Neutrophil (primary cell): ENCODE results near the gene PTPMT1.

ENCODE experiments used
- H3K27ac ChIP-seq: fragments of 200-600 bp; sonication (generic); 2 replicates; pipeline ENCODE4 v1.5.1; 2016; ENCODE audit warnings: mild to moderate bottlenecking, moderate library complexity
- H3K27me3 ChIP-seq: fragments of 200-600 bp; sonication (generic); 2 replicates; pipeline ENCODE4 v1.6.0; 2016; ENCODE audit warnings: mild to moderate bottlenecking
- H3K36me3 ChIP-seq: fragments of 200-600 bp; sonication (generic); 2 replicates; pipeline ENCODE4 v1.5.1; 2017
- H3K4me1 ChIP-seq, 2 experiments: fragments of 200-600 bp in 1 of 2; sonication (generic) in 1 of 2; 1 replicate in 1 of 2; 2 replicates in 1 of 2; pipeline versions ENCODE4 v1.5.1 to v1.6.1; 2013 to 2016; ENCODE audit warnings: low read depth in 1 of 2, low read length in 1 of 2, mild to moderate bottlenecking in 1 of 2, moderate library complexity in 1 of 2; ENCODE audit not compliant: control insufficient read depth in 1 of 2, insufficient read depth in 1 of 2
- H3K4me3 ChIP-seq, 2 experiments: fragments of 200-600 bp in 1 of 2; sonication (generic) in 1 of 2; 1 replicate in 1 of 2; 2 replicates in 1 of 2; pipeline ENCODE4 v1.5.1; 2013 to 2016; ENCODE audit warnings: low read depth in 1 of 2, low read length in 1 of 2, mild to moderate bottlenecking in 1 of 2, moderate library complexity in 1 of 2
- H3K9me3 ChIP-seq: fragments of 200-600 bp; sonication (generic); 2 replicates; pipeline ENCODE4 v1.5.1; 2016
- TF ChIP-seq, protein P1 (sequence below): fragments of 200-600 bp; sonication (generic); IDR thresholded peaks from 2 replicates; pipeline ENCODE4 v1.5.1; 2016; ENCODE audit warnings: antibody characterized with exemption

The PTPMT1 gene

DNA sequence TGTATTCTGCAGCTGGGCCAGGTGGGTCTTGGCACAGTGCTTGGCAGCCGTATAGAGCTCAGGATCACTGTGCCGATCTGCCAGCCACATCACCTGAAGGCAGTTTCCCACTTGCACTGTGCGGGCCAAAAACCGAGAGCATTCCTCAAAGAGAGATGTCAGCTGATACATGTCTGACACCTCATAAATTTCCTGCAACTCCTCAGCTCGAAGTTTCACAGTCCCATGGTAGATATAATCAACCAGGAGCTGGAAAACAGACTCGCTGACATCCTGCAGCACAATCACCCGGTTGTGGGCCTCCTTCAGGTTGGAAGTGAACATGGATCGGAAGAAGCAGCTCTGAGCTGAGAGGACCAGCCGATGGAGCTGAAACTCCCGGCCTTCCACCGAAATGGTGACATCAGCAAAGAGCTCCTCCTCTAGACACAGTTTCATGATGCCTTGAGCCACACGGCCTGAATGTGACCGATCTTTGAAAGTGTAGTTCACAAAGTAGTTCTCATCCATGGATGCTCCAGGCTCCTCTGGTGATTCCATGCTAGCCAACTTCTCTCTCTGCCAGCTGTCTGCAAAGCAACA lies 12.2 kb downstream of the PTPMT1 start:
- Histone ChIP-seq H3K4me1 (peaks cover 21 to 23% of the 10 kb centered on the region in 2 experiments), H3K27me3 (no peaks in the 10 kb centered on the region), H3K27ac (no peak overlapping the region), H3K4me3 (peak overlapping the region; percentile 84 to 91), H3K36me3 (peaks cover 62% of the 10 kb centered on the region), H3K9me3 (no peaks in the 10 kb centered on the region)
- TF ChIP-seq, protein P1, sequence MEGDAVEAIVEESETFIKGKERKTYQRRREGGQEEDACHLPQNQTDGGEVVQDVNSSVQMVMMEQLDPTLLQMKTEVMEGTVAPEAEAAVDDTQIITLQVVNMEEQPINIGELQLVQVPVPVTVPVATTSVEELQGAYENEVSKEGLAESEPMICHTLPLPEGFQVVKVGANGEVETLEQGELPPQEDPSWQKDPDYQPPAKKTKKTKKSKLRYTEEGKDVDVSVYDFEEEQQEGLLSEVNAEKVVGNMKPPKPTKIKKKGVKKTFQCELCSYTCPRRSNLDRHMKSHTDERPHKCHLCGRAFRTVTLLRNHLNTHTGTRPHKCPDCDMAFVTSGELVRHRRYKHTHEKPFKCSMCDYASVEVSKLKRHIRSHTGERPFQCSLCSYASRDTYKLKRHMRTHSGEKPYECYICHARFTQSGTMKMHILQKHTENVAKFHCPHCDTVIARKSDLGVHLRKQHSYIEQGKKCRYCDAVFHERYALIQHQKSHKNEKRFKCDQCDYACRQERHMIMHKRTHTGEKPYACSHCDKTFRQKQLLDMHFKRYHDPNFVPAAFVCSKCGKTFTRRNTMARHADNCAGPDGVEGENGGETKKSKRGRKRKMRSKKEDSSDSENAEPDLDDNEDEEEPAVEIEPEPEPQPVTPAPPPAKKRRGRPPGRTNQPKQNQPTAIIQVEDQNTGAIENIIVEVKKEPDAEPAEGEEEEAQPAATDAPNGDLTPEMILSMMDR: no peak

DNA sequence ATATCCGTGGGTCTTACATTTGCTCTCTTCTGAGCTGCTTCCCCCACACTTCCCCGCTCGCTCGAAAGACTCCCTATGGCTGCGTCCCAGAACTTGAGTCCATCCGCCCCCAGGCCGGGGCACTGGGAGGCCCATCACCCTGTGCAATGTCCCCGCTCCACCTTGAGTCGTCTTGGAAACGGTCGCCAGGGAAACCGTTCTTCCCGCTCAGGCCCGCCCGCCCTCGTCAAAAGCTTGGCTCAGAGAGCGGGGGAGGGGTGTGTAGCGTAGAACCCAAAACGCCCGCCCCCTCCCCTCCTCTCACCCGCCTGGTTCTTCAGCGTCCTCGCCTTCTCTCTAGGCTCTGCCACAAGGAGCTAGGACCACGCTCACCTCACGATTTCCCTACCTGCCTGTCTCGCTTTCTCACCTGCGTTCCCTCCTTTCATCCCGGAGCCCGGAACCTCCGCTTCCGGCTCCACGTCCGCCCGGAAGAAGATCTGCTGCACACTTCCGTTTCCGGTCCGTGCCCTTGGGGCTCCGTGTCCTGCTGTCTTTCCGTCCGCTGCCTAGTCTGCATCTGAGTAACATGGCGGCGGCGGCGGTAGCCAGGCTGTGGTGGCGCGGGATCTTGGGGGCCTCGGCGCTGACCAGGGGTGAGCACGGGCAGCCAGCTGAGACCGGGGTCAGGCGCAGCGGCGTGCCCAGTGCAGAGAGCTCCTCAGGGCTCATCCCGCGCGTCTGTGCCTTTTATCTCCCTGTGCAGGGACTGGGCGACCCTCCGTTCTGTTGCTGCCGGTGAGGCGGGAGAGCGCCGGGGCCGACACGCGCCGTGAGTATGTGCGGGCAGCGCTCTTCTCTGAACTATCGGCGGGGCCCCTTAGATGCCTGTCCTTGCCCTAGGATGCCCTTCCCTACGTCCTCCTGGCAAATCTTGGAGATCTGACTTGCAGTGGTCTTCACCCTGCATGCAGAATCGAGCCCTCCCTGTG lies 13.4 kb downstream of the PTPMT1 start, which contains the start of the genes KBTBD4 and NDUFS3:
KBTBD4 (minus strand) TSS at position 447 of the 971 bp plus-strand sequence; CDS start at position 428, 19 bp downstream.
NDUFS3 (plus strand) TSS at position 551 of the 971 bp plus-strand sequence; CDS start at position 569, 18 bp downstream.
- peak within 1 kb of the TSS; percentile 86 for H3K27ac ChIP-seq
- no peaks in the 10 kb centered on the region for H3K9me3 ChIP-seq
- peaks cover 62% of the 10 kb centered on the region for H3K36me3 ChIP-seq
- peaks cover 21 to 23% of the 10 kb centered on the region in 2 experiments for H3K4me1 ChIP-seq
- peak within 1 kb of the TSS; percentile 84 to 91 for H3K4me3 ChIP-seq
- H3K27me3 ChIP-seq: no peaks in the 10 kb centered on the region
- TF ChIP-seq, protein P1: no peak

DNA sequence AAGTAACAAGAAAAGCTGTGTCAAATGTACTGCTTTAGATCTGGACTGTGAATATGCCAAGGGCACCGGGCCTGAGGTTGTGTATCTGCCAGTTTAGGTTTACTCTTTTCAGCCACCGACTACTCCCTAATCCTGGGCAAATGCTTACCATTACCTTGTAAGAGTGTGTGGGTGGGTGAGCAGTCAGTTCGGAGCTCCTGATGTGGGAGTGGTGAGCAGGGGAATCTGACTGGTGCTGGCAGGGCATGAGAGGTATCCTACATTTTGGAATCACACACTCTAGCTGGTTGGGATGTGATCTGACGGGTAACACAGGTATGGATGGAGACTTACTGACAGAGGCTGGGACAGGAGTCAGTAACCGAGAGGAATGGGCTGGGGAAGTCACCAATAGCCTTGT lies 18.4 kb downstream of the PTPMT1 start:
- TF ChIP-seq, protein P1: no peak
- Histone ChIP-seq H3K36me3 (peaks cover 46% of the 10 kb centered on the region), H3K9me3 (no peaks in the 10 kb centered on the region), H3K4me3 (no peak overlapping the region), H3K27me3 (no peaks in the 10 kb centered on the region), H3K4me1 (peaks cover 17 to 21% of the 10 kb centered on the region in 2 experiments), H3K27ac (no peak overlapping the region)

DNA sequence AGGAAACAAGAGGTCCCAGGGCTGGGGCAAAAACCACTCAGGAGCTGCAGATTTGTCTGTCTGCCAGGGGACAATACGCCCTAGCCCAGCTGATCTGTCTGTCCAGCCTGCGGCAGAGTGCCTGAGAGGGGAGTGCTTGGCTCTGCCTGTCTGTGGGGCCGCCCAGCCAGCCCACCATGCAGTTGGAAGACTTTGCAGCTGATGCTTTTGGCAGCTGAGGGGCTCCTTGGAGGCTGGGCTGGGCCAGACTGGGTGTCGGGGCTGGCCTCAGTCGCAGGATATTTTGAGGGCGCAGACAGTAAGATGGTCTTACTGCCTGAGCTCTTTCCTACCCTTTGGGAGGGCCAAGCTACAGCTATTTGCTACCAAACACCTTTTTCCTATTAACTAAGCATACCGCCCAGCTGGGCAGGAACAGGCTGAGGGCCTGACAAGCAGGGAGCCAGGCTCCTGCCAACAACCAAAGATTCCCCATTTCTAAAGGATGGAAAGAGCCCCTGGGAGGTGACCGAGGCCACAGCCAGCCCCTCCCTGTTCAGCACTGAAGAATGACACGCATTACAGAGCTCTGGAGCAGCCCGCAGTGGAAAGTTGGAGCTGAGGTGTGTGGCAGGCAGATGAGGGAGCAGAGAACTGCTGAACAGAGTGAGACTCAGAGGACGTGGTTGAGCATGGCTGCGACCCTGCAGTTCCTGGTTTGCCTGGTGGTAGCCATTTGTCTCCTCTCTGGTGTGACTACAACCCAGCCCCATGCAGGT lies 20.9 kb downstream of the PTPMT1 start, which contains the start of gene FAM180B:
FAM180B (plus strand) TSS at position 581 of the 758 bp plus-strand sequence; CDS start at position 672, 91 bp downstream.
- Histone ChIP-seq H3K4me3 (no peak within 1 kb of the TSS), H3K9me3 (no peaks in the 10 kb centered on the region), H3K27ac (no peak within 1 kb of the TSS), H3K27me3 (no peaks in the 10 kb centered on the region), H3K36me3 (peaks cover 40% of the 10 kb centered on the region), H3K4me1 (peaks cover 5 to 7% of the 10 kb centered on the region in 2 experiments)
- TF ChIP-seq, protein P1: no peak
